SKM-1 (cell line): ENCODE measurements around the gene KDM1A.

Source experiments
- DNase-seq: peaks from one replicate; lab custom pipeline; 2025; ENCODE audit not compliant: unreplicated experiment; lab: John Stamatoyannopoulos, UW

KDM1A gene

GRCh38 chr1:23066075-23066474 is 46.8 kb downstream of the KDM1A start:
- no peak for DNase-seq

- no peak for DNase-seq
Measured at GRCh38 chr1:23069149-23069548, 49.9 kb downstream of the KDM1A start.

- DNase-seq, result no peak
Measured at GRCh38 chr1:23069675-23070074, 50.4 kb downstream of the KDM1A start.

GRCh38 chr1:23074012-23074411 is 54.7 kb downstream of the KDM1A start:
- DNase-seq, result no peak

GRCh38 chr1:23079025-23079424 is 59.8 kb downstream of the KDM1A start:
- no peak for DNase-seq

- no peak for DNase-seq
Measured at GRCh38 chr1:23080885-23081284, 61.6 kb downstream of the KDM1A start.

GRCh38 chr1:23081376-23081775 is 62.1 kb downstream of the KDM1A start:
- DNase-seq, result no peak

GRCh38 chr1:23083714-23084480 is 64.6 kb downstream of the KDM1A start:
- DNase-seq, result no peak

- no peak for DNase-seq
Measured at GRCh38 chr1:23084880-23085279, 65.6 kb downstream of the KDM1A start.

- DNase-seq, result no peak
Measured at GRCh38 chr1:23085696-23086095, 66.4 kb downstream of the KDM1A start.

- DNase-seq, result no peak
Measured at GRCh38 chr1:23088027-23088426, 68.8 kb downstream of the KDM1A start.

GRCh38 chr1:23090056-23090455 is 70.8 kb downstream of the KDM1A start:
- no peak for DNase-seq

- DNase-seq, result no peak
Measured at GRCh38 chr1:23091545-23091944, 72.3 kb downstream of the KDM1A start.

GRCh38 chr1:23092447-23092846 is 73.2 kb downstream of the KDM1A start:
- no peak for DNase-seq

- DNase-seq, result no peak
Measured at GRCh38 chr1:23097316-23097715, 78.0 kb downstream of the KDM1A start.

- DNase-seq, result peak; percentile 54
Measured at GRCh38 chr1:23098463-23099170, 79.3 kb downstream of the KDM1A start.

- DNase-seq, result no peak
Measured at GRCh38 chr1:23099171-23099536, 79.9 kb downstream of the KDM1A start.

GRCh38 chr1:23100074-23100748 is 80.9 kb downstream of the KDM1A start:
- peak; percentile 85 for DNase-seq

- DNase-seq, result no peak
Measured at GRCh38 chr1:23101101-23101827, 82.0 kb downstream of the KDM1A start.

- no peak for DNase-seq
Measured at GRCh38 chr1:23101887-23102286, 82.6 kb downstream of the KDM1A start.

GRCh38 chr1:23102289-23102688 is 83.0 kb downstream of the KDM1A start:
- no peak for DNase-seq
